Measurements from ENCODE around the gene SEC24C. TPM values are rescaled to one million over a fixed set of nuclear protein-coding genes. Genes with fewer than 3 reads are reported as not detected.

The SEC24C gene
- total and polyA plus RNA-seq, 2 of the 4 experiments (the other 2 are of a cell fraction): 74.2 to 88.9 TPM

DNA sequence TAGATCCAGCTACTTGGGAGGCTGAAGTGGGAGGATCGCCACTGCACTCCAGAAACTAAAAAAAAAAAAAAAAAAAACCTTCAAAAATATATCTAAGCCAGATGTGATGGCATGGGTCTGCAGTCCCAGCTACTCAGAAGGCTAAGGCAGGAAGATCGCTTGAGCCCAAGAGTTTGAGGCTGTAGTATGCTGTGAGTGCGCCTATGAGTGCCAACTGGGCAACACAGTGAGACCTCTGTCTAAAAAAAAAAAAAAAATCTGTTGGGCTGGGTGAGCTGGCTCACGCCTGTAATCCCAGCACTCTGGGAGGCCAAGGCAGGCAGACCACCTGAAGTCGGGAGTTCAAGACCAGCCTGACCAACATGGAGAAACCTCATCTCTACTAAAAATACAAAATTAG, 34.8 kb downstream of the SEC24C start:
- no peak overlapping the region for H3K27ac ChIP-seq (ENCODE audit: insufficient read depth, low read length)
- ChIA-PET POLR2A (ENCODE audit: unreplicated experiment) (no interaction called here), CTCF (interaction anchor here (0.6 kb wide), 1 partner anchor 1610 kb away, joined by 3 read pairs; no protein-coding TSS in a partner anchor)
- ATAC-seq (ENCODE audit: low read depth): no peak
- H4K91ac ChIP-seq (ENCODE audit: insufficient read depth, low read depth, low read length): no peak overlapping the region
- peaks cover 6% of the 10 kb centered on the region; the same call in 1 of the 2 replicates for H3K4me1 ChIP-seq (ENCODE audit: control insufficient read depth, insufficient read depth, low read length)
- H2AK9ac ChIP-seq (replicated peaks; ENCODE audit: low read depth, low read length, poor library complexity): no peak overlapping the region
- no peak overlapping the region for H4K8ac ChIP-seq (ENCODE audit: low read depth in 2 of 2, low read length in 2 of 2)
- no peak for DNase-seq
- no peak overlapping the region for H3K4ac ChIP-seq (ENCODE audit: low read depth, low read length)
- dilution Hi-C loops (cut with HindIII; ENCODE audit: low sequenced_read_pairs, unreplicated experiment): no loop called here
- H4K5ac ChIP-seq (ENCODE audit: low read depth, low read length): no peak overlapping the region
- TF ChIP-seq BHLHE40 (IDR thresholded peaks at IDR 0.05; ENCODE audit: low read depth, low read length) (no peak), USF2 (IDR thresholded peaks at IDR 0.05; ENCODE audit: low read depth, low read length) (no peak), POLR2A (IDR thresholded peaks at IDR 0.05; ENCODE audit: low read depth, low read length) (no peak), ELK1 (IDR thresholded peaks at IDR 0.05; ENCODE audit: borderline replicate concordance, low read depth, low read length) (no peak), RAD21 (IDR thresholded peaks at IDR 0.05; ENCODE audit: low read length) (no peak), MAFK (IDR thresholded peaks at IDR 0.05; ENCODE audit: low read depth, low read length) (no peak), RCOR1 (IDR thresholded peaks at IDR 0.05; ENCODE audit: insufficient replicate concordance, low read length) (no peak), CHD1 (IDR thresholded peaks at IDR 0.05; ENCODE audit: low read depth, low read length) (no peak), MAZ (IDR thresholded peaks at IDR 0.05; ENCODE audit: borderline replicate concordance, low read depth, low read length) (no peak), RFX5 (IDR thresholded peaks at IDR 0.05; ENCODE audit: low read depth, low read length) (no peak), MXI1 (IDR thresholded peaks at IDR 0.05; ENCODE audit: borderline replicate concordance, low read depth, low read length) (no peak), CEBPB (IDR thresholded peaks at IDR 0.05; ENCODE audit: low read depth, low read length) (no peak), FOS (IDR thresholded peaks at IDR 0.05; ENCODE audit: low read depth, low read length) (no peak), NFE2L2 (IDR thresholded peaks at IDR 0.05; ENCODE audit: low read depth, low read length) (no peak), SMC3 (IDR thresholded peaks at IDR 0.05; ENCODE audit: low read depth, low read length) (no peak)
- TF ChIP-seq, protein P1, sequence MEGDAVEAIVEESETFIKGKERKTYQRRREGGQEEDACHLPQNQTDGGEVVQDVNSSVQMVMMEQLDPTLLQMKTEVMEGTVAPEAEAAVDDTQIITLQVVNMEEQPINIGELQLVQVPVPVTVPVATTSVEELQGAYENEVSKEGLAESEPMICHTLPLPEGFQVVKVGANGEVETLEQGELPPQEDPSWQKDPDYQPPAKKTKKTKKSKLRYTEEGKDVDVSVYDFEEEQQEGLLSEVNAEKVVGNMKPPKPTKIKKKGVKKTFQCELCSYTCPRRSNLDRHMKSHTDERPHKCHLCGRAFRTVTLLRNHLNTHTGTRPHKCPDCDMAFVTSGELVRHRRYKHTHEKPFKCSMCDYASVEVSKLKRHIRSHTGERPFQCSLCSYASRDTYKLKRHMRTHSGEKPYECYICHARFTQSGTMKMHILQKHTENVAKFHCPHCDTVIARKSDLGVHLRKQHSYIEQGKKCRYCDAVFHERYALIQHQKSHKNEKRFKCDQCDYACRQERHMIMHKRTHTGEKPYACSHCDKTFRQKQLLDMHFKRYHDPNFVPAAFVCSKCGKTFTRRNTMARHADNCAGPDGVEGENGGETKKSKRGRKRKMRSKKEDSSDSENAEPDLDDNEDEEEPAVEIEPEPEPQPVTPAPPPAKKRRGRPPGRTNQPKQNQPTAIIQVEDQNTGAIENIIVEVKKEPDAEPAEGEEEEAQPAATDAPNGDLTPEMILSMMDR (conservative IDR thresholded peaks at IDR 0.05; ENCODE audit: low read depth, low read length): no peak
- intact Hi-C loops (cut with micrococcal nuclease): no loop called here
- peaks cover 13 to 61% of the 10 kb centered on the region in 2 experiments for H3K79me1 ChIP-seq (ENCODE audit: low read depth in 1 of 2, low read length in 2 of 2)
- H3K18ac ChIP-seq (ENCODE audit: low read depth, low read length): no peak overlapping the region
- H3K9me1 ChIP-seq (ENCODE audit: insufficient read depth, low read length): 0 out of 2 replicates have a peak, but pooled peaks cover 2% of the 10 kb centered on the region
- H3K27me3 ChIP-seq (ENCODE audit: control insufficient read depth, insufficient read depth, low read length): no peaks in the 10 kb centered on the region
- H4K20me1 ChIP-seq (ENCODE audit: insufficient read depth, low read length): peaks cover 16% of the 10 kb centered on the region
- in situ Hi-C loops (cut with MboI; ENCODE audit: low sequenced_read_pairs): no loop called here
- H2AFZ ChIP-seq (replicated peaks; ENCODE audit: low read length, poor library complexity): no peak overlapping the region
- H3K14ac ChIP-seq (replicated peaks; ENCODE audit: low read depth, low read length): no peak overlapping the region
- peaks cover 19% of the 10 kb centered on the region for H3K36me3 ChIP-seq (ENCODE audit: control insufficient read depth, insufficient read depth, low read length)
- no peak overlapping the region for H3K23ac ChIP-seq (ENCODE audit: low read depth, low read length)
- no peak overlapping the region for H3K4me2 ChIP-seq (ENCODE audit: low read depth, low read length)
- H3K56ac ChIP-seq (ENCODE audit: extremely low read depth, insufficient read depth, low read length): no peak overlapping the region
- no peaks in the 10 kb centered on the region for H3K9me3 ChIP-seq (ENCODE audit: control insufficient read depth, insufficient read depth, low read length)
- no peak overlapping the region for H2BK5ac ChIP-seq (ENCODE audit: low read depth, low read length, poor library complexity, severe bottlenecking)
- no peak overlapping the region for H3K9ac ChIP-seq (ENCODE audit: low read depth, low read length)
- no peak overlapping the region for H2BK20ac ChIP-seq (ENCODE audit: low read depth, low read length)
- BruUV-seq (replicated peaks): no TSS peak
- 100% methylated on average over 3 of the region's 5 CpGs; no CpG with 5 or more reads in 1 of the 2 experiments for WGBS, 2 experiments (ENCODE audit: extremely low coverage in 2 of 2, insufficient read length in 1 of 2)
- no peak overlapping the region for H2BK120ac ChIP-seq (ENCODE audit: low read depth, low read length)
- no peak overlapping the region for H3K4me3 ChIP-seq (ENCODE audit: insufficient read depth, low read depth, low read length)
- H2BK15ac ChIP-seq (ENCODE audit: low read depth, low read length): no peak overlapping the region
- H2AK5ac ChIP-seq (ENCODE audit: low read depth, low read length): no peak overlapping the region

All from IMR-90 (cell line).